ENCODE data around the gene GATM. TPM values are rescaled to one million over a fixed set of nuclear protein-coding genes. Genes with fewer than 3 reads are reported as not detected.

Gene GATM
- total and polyA plus RNA-seq, 2 of the 8 experiments (the other 6 are each of a cell fraction or from before 2014, with no cell fraction given), result 10.2 to 15.1 TPM

GRCh38 chr15:45332694-45333093 is 45.6 kb downstream of the GATM start (continued):
- TF ChIP-seq CHD7 (IDR thresholded peaks at IDR 0.05; ENCODE audit: insufficient replicate concordance, low read length) (no peak), SP1 (IDR thresholded peaks at IDR 0.05; ENCODE audit: low read depth, low read length) (no peak), E2F6 (IDR thresholded peaks at IDR 0.05) (no peak), FOSL1 (IDR thresholded peaks at IDR 0.05; ENCODE audit: insufficient read depth, low read depth, low read length) (no peak), KDM5A (IDR thresholded peaks at IDR 0.05; ENCODE audit: low read length) (no peak), RXRA (IDR thresholded peaks at IDR 0.05; ENCODE audit: insufficient read depth, low read depth, low read length) (no peak), SAP30 (IDR thresholded peaks at IDR 0.05; ENCODE audit: insufficient read depth, insufficient replicate concordance, low read length) (no peak), RAD21 (IDR thresholded peaks at IDR 0.05 in 1 of 2, conservative IDR thresholded peaks at IDR 0.05 in 1 of 2; ENCODE audit: low read depth in 2 of 2, low read length in 2 of 2) (no peak), PHF8 (conservative IDR thresholded peaks at IDR 0.05; ENCODE audit: low read depth, low read length) (no peak)

Data from H1 (cell line).